Neuronal stem cell (in vitro differentiated cells): ENCODE results near the gene SPCS2. TPM values are rescaled to one million over a fixed set of nuclear protein-coding genes. Genes with fewer than 3 reads are reported as not detected.

Source experiments
- DNase-seq: peaks from one replicate; pipeline ENCODE4 v3.0.0-alpha.2; 2013; ENCODE audit warnings: low spot score
- H2AFZ ChIP-seq: one replicate; pipeline ENCODE4 v1.6.1; 2013; ENCODE audit warnings: mild to moderate bottlenecking, low read length, inconsistent platforms
- H2AK5ac ChIP-seq: 2 replicates; pipeline ENCODE4 v1.6.1; 2013; ENCODE audit warnings: low read depth, mild to moderate bottlenecking, inconsistent platforms, low read length, moderate library complexity, mixed read lengths
- H2BK120ac ChIP-seq: 2 replicates; pipeline ENCODE4 v1.6.1; 2013; ENCODE audit warnings: low read depth, mild to moderate bottlenecking, inconsistent platforms, low read length, moderate library complexity, mixed read lengths
- H2BK12ac ChIP-seq: one replicate; pipeline ENCODE4 v1.6.1; 2013; ENCODE audit warnings: low read length, inconsistent platforms
- H2BK15ac ChIP-seq: 2 replicates; pipeline ENCODE4 v1.6.1; 2013; ENCODE audit warnings: mild to moderate bottlenecking, low read length, inconsistent platforms, mixed read lengths
- H2BK5ac ChIP-seq: one replicate; pipeline ENCODE4 v1.6.1; 2013; ENCODE audit warnings: inconsistent platforms, mild to moderate bottlenecking, low read length, moderate library complexity
- H3K14ac ChIP-seq: one replicate; pipeline ENCODE4 v1.6.1; 2013; ENCODE audit warnings: low read length, inconsistent platforms
- H3K18ac ChIP-seq: 2 replicates; pipeline ENCODE4 v1.6.1; 2013; ENCODE audit warnings: low read length, inconsistent platforms
- H3K23ac ChIP-seq: 2 replicates; pipeline ENCODE4 v1.6.1; 2013; ENCODE audit warnings: low read depth, mild to moderate bottlenecking, mixed read lengths, low read length, inconsistent platforms; ENCODE audit not compliant: poor library complexity
- H3K27ac ChIP-seq: replicated peaks from 3 replicates; pipeline ENCODE4 v1.5.1; 2013; ENCODE audit warnings: low read length, inconsistent platforms
- H3K27me3 ChIP-seq, 3 experiments: 2 replicates each; pipeline ENCODE4 v1.6.1; 2013; ENCODE audit warnings: low read length in 3 of 3, mild to moderate bottlenecking in 2 of 3, inconsistent platforms in 1 of 3, low read depth in 1 of 3, mixed read lengths in 1 of 3, moderate library complexity in 1 of 3; ENCODE audit not compliant: control insufficient read depth in 3 of 3, insufficient read depth in 3 of 3
- H3K36me3 ChIP-seq, 2 donors: replicated peaks in 1 of 2; 2 replicates each; pipeline ENCODE4 v1.6.1; 2013; ENCODE audit warnings: low read length in 2 of 2; ENCODE audit not compliant: control insufficient read depth in 2 of 2, insufficient read depth in 2 of 2
- H3K4ac ChIP-seq: 2 replicates; pipeline ENCODE4 v1.6.1; 2013; ENCODE audit warnings: inconsistent platforms, mild to moderate bottlenecking, low read length, moderate library complexity
- H3K4me1 ChIP-seq, 2 donors: 1 replicate in 1 of 2; 2 replicates in 1 of 2; pipeline ENCODE4 v1.6.1; 2013; ENCODE audit warnings: low read length in 2 of 2, low read depth in 1 of 2; ENCODE audit not compliant: control insufficient read depth in 2 of 2, insufficient read depth in 1 of 2
- H3K4me2 ChIP-seq: one replicate; pipeline ENCODE4 v1.6.1; 2013; ENCODE audit warnings: mild to moderate bottlenecking, low read length, inconsistent platforms; ENCODE audit not compliant: insufficient read depth, poor library complexity, severe bottlenecking
- H3K4me3 ChIP-seq, 2 donors: 2 replicates each; pipeline ENCODE4 v1.5.1; 2013; ENCODE audit warnings: low read length in 2 of 2, mild to moderate bottlenecking in 2 of 2, inconsistent platforms in 1 of 2, moderate library complexity in 1 of 2
- H3K79me1 ChIP-seq: one replicate; pipeline ENCODE4 v1.6.1; 2013; ENCODE audit warnings: low read depth, mild to moderate bottlenecking, inconsistent platforms, low read length, moderate library complexity
- H3K9ac ChIP-seq: one replicate; pipeline ENCODE4 v1.6.1; 2013; ENCODE audit warnings: mild to moderate bottlenecking, low read depth, low read length, inconsistent platforms; ENCODE audit not compliant: poor library complexity
- H3K9me3 ChIP-seq, 2 donors: replicated peaks in 1 of 2; 2 replicates each; pipeline versions ENCODE3 to v1.6.1; 2013; ENCODE audit warnings: low read length in 2 of 2, mild to moderate bottlenecking in 2 of 2, inconsistent platforms in 1 of 2, low read depth in 1 of 2, mixed read lengths in 1 of 2, moderate library complexity in 1 of 2; ENCODE audit not compliant: control insufficient read depth in 2 of 2, insufficient read depth in 1 of 2
- H4K8ac ChIP-seq: one replicate; pipeline ENCODE4 v1.6.1; 2013; ENCODE audit warnings: low read depth, mild to moderate bottlenecking, inconsistent platforms, low read length, moderate library complexity
- H4K91ac ChIP-seq: one replicate; pipeline ENCODE4 v1.6.1; 2013; ENCODE audit warnings: low read length, low read depth, mild to moderate bottlenecking, inconsistent platforms; ENCODE audit not compliant: poor library complexity
- WGBS, 2 donors: extraction: QIAGEN DNeasy Blood & Tissue Kit; methylation state at CpG; one replicate each; pipeline ENCODE4 v1.1.7; 2013; ENCODE audit warnings: missing lambda C conversion rate in 2 of 2, mixed read lengths in 1 of 2; ENCODE audit not compliant: insufficient read length in 2 of 2, insufficient replicate concordance in 1 of 2; ENCODE audit errors: extremely low coverage in 2 of 2; 5-methylcytosine and 5-hydroxymethylcytosine counted together
- small RNA-seq: library from polyadenylated mRNA; stranded (forward); fragments of <200 nt; extraction: miRNeasy Mini kit (QIAGEN cat#:217004); gene quantifications from one replicate; pipeline ENCODE3, GENCODE V24; 2013; ENCODE audit not compliant: insufficient read depth

SPCS2 gene

DNA sequence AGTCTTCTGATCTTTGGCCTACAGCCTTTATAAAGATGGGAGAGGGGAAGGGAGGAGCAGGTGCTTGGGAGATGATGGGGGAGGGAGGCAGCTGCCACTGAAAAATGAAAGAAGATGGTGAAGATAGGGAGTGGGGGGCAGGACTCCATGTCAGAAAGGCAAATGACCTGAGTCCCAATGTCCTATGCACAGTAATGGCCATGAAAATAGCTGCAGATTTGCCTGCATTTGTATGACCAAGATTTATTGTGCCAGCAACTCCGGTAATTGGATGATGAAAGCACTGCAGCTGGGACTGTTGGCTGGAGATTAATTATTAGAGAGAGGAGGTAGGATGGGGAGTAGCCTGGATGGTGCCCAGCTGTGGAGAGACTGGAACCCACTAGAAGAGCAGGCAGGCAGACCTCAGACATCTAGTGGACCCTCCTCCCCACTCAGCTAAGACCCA, 75.7 kb downstream of the SPCS2 start:
- no peak overlapping the region for H3K4ac ChIP-seq
- H3K79me1 ChIP-seq = no peaks in the 10 kb centered on the region
- H2AFZ ChIP-seq = no peak overlapping the region
- H3K9me3 ChIP-seq = peaks cover 0 to 2% of the 10 kb centered on the region in 2 donors
- WGBS, 2 donors = no CpG with 5 or more reads among the region's 1 CpG
- no peaks in the 10 kb centered on the region for H3K36me3 ChIP-seq
- H2BK12ac ChIP-seq = no peak overlapping the region
- H3K14ac ChIP-seq = no peak overlapping the region
- DNase-seq = no peak
- H2BK120ac ChIP-seq = no peak overlapping the region
- H3K4me3 ChIP-seq = no peak overlapping the region
- H2BK15ac ChIP-seq = no peak overlapping the region
- H2BK5ac ChIP-seq = no peak overlapping the region
- no peak overlapping the region for H3K18ac ChIP-seq
- H3K23ac ChIP-seq = no peak overlapping the region
- H3K4me1 ChIP-seq = no peaks in the 10 kb centered on the region
- H3K27me3 ChIP-seq = no peaks in the 10 kb centered on the region
- H2AK5ac ChIP-seq = no peak overlapping the region
- H3K9ac ChIP-seq = no peak overlapping the region
- H3K4me2 ChIP-seq = no peak overlapping the region
- H4K8ac ChIP-seq = no peak overlapping the region
- H3K27ac ChIP-seq = no peak overlapping the region
- H4K91ac ChIP-seq = no peak overlapping the region

- no CpG with 5 or more reads among the region's 1 CpG for WGBS, 2 donors
- H3K4me2 ChIP-seq = no peak overlapping the region
- no peak overlapping the region for H2BK15ac ChIP-seq
- DNase-seq = no peak
- H3K4me1 ChIP-seq = no peaks in the 10 kb centered on the region
- H2BK120ac ChIP-seq = no peak overlapping the region
- no peaks in the 10 kb centered on the region for H3K36me3 ChIP-seq
- H2AK5ac ChIP-seq = no peak overlapping the region
- H3K4ac ChIP-seq = no peak overlapping the region
- no peak overlapping the region for H3K9ac ChIP-seq
- peaks cover 0 to 2% of the 10 kb centered on the region in 2 donors for H3K9me3 ChIP-seq
- H3K4me3 ChIP-seq = no peak overlapping the region
- no peak overlapping the region for H2BK12ac ChIP-seq
- H4K8ac ChIP-seq = no peak overlapping the region
- H2BK5ac ChIP-seq = no peak overlapping the region
- no peak overlapping the region for H3K18ac ChIP-seq
- no peak overlapping the region for H4K91ac ChIP-seq
- no peak overlapping the region for H3K23ac ChIP-seq
- H2AFZ ChIP-seq = no peak overlapping the region
- H3K79me1 ChIP-seq = no peaks in the 10 kb centered on the region
- H3K27ac ChIP-seq = no peak overlapping the region
- no peaks in the 10 kb centered on the region for H3K27me3 ChIP-seq
- H3K14ac ChIP-seq = no peak overlapping the region
These were observed 76.5 kb downstream of the SPCS2 start for GRCh38 chr11:75025561-75025960.

GRCh38 chr11:75028321-75028720, 79.3 kb downstream of the SPCS2 start:
- DNase-seq = no peak
- no peak overlapping the region for H3K27ac ChIP-seq
- no peak overlapping the region for H3K23ac ChIP-seq
- no peak overlapping the region for H2BK15ac ChIP-seq
- no peak overlapping the region for H3K4ac ChIP-seq
- no peaks in the 10 kb centered on the region for H3K79me1 ChIP-seq
- no peak overlapping the region for H3K4me3 ChIP-seq
- no peak overlapping the region for H3K4me2 ChIP-seq
- no peaks in the 10 kb centered on the region for H3K27me3 ChIP-seq
- H2BK120ac ChIP-seq = no peak overlapping the region
- H3K36me3 ChIP-seq = no peaks in the 10 kb centered on the region
- no peak overlapping the region for H4K8ac ChIP-seq
- H3K4me1 ChIP-seq = no peaks in the 10 kb centered on the region
- no peak overlapping the region for H2BK5ac ChIP-seq
- no peak overlapping the region for H2AK5ac ChIP-seq
- H2AFZ ChIP-seq = no peak overlapping the region
- H4K91ac ChIP-seq = no peak overlapping the region
- H3K14ac ChIP-seq = no peak overlapping the region
- no peaks in the 10 kb centered on the region for H3K9me3 ChIP-seq
- no peak overlapping the region for H2BK12ac ChIP-seq
- no peak overlapping the region for H3K9ac ChIP-seq
- no peak overlapping the region for H3K18ac ChIP-seq

Small RNA genes within 50 kb of the gene (small RNA-seq; reads per million reads assigned to genes)
- not detected for gene RNU6-216P
